ENCODE measurements around the gene CADPS2. TPM values are rescaled to one million over a fixed set of nuclear protein-coding genes. Genes with fewer than 3 reads are reported as not detected.

Gene CADPS2
- total and polyA plus RNA-seq, 2 of the 4 experiments (the other 2 are of a cell fraction): 0.10 to 0.54 TPM

GRCh38 chr7:122553761-122554160, 332.5 kb downstream of the CADPS2 start:
- CTCF ChIA-PET: no interaction called here

More at GRCh38 chr7:122553761-122554160, 332.5 kb downstream of the CADPS2 start:
- TF ChIP-seq RCOR1 (IDR thresholded peaks at IDR 0.05; ENCODE audit: insufficient replicate concordance, low read length) (no peak), POLR2A (IDR thresholded peaks at IDR 0.05; ENCODE audit: low read depth, low read length) (no peak), CHD1 (IDR thresholded peaks at IDR 0.05; ENCODE audit: low read depth, low read length) (no peak), SMC3 (IDR thresholded peaks at IDR 0.05; ENCODE audit: low read depth, low read length) (no peak), RFX5 (IDR thresholded peaks at IDR 0.05; ENCODE audit: low read depth, low read length) (no peak), FOS (IDR thresholded peaks at IDR 0.05; ENCODE audit: low read depth, low read length) (no peak), MAZ (IDR thresholded peaks at IDR 0.05; ENCODE audit: borderline replicate concordance, low read depth, low read length) (no peak), NFE2L2 (IDR thresholded peaks at IDR 0.05; ENCODE audit: low read depth, low read length) (no peak), CEBPB (IDR thresholded peaks at IDR 0.05; ENCODE audit: low read depth, low read length) (no peak), MAFK (IDR thresholded peaks at IDR 0.05; ENCODE audit: low read depth, low read length) (no peak), MXI1 (IDR thresholded peaks at IDR 0.05; ENCODE audit: borderline replicate concordance, low read depth, low read length) (no peak), USF2 (IDR thresholded peaks at IDR 0.05; ENCODE audit: low read depth, low read length) (no peak), BHLHE40 (IDR thresholded peaks at IDR 0.05; ENCODE audit: low read depth, low read length) (no peak), CTCF (conservative IDR thresholded peaks at IDR 0.05; ENCODE audit: low read depth, low read length) (no peak)
- TF ChIP-seq, protein P1, sequence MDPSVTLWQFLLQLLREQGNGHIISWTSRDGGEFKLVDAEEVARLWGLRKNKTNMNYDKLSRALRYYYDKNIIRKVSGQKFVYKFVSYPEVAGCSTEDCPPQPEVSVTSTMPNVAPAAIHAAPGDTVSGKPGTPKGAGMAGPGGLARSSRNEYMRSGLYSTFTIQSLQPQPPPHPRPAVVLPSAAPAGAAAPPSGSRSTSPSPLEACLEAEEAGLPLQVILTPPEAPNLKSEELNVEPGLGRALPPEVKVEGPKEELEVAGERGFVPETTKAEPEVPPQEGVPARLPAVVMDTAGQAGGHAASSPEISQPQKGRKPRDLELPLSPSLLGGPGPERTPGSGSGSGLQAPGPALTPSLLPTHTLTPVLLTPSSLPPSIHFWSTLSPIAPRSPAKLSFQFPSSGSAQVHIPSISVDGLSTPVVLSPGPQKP (IDR thresholded peaks at IDR 0.05; ENCODE audit: borderline replicate concordance, low read depth, low read length): no peak
- H3K4ac ChIP-seq (ENCODE audit: low read depth, low read length): no peak overlapping the region
- no peak overlapping the region for H3K9ac ChIP-seq (ENCODE audit: low read depth, low read length)
- no peak overlapping the region for H3K23ac ChIP-seq (ENCODE audit: low read depth, low read length)
- no peak overlapping the region for H4K5ac ChIP-seq (ENCODE audit: low read depth, low read length)
- POLR2A ChIA-PET (ENCODE audit: unreplicated experiment): no interaction called here
- no peak for ATAC-seq (ENCODE audit: low read depth)
- no peak overlapping the region for H2AFZ ChIP-seq (replicated peaks; ENCODE audit: low read length, poor library complexity)
- no CpG with 5 or more reads among the region's 1 CpG for WGBS, 2 experiments (ENCODE audit: extremely low coverage in 2 of 2, insufficient read length in 1 of 2)
- no peak overlapping the region for H2AK9ac ChIP-seq (replicated peaks; ENCODE audit: low read depth, low read length, poor library complexity)
- H3K9me1 ChIP-seq (ENCODE audit: insufficient read depth, low read length): no peaks in the 10 kb centered on the region
- no peak overlapping the region for H3K56ac ChIP-seq (ENCODE audit: extremely low read depth, insufficient read depth, low read length)
- intact Hi-C loops (cut with micrococcal nuclease) (no loop called here), in situ Hi-C loops (cut with MboI; ENCODE audit: low sequenced_read_pairs) (no loop called here), dilution Hi-C loops (cut with HindIII; ENCODE audit: low sequenced_read_pairs, unreplicated experiment) (no loop called here)
- H3K27me3 ChIP-seq (ENCODE audit: control insufficient read depth, insufficient read depth, low read length): no peaks in the 10 kb centered on the region
- H2AK5ac ChIP-seq (ENCODE audit: low read depth, low read length): no peak overlapping the region
- H2BK15ac ChIP-seq (ENCODE audit: low read depth, low read length): no peak overlapping the region
- DNase-seq: no peak
- no TSS peak for BruUV-seq (replicated peaks)
- no peak overlapping the region for H4K91ac ChIP-seq (ENCODE audit: insufficient read depth, low read depth, low read length)
- H3K14ac ChIP-seq (replicated peaks; ENCODE audit: low read depth, low read length): no peak overlapping the region
- no peak overlapping the region for H4K8ac ChIP-seq (ENCODE audit: low read depth in 2 of 2, low read length in 2 of 2)
- no peak overlapping the region for H3K4me3 ChIP-seq (ENCODE audit: insufficient read depth, low read depth, low read length)
- H3K79me1 ChIP-seq (ENCODE audit: low read depth in 1 of 2, low read length in 2 of 2): no peaks in the 10 kb centered on the region
- no peaks in the 10 kb centered on the region for H3K9me3 ChIP-seq (ENCODE audit: control insufficient read depth, insufficient read depth, low read length)
- no peak overlapping the region for H3K27ac ChIP-seq (ENCODE audit: insufficient read depth, low read length)
- H2BK5ac ChIP-seq (ENCODE audit: low read depth, low read length, poor library complexity, severe bottlenecking): no peak overlapping the region
- H2BK120ac ChIP-seq (ENCODE audit: low read depth, low read length): no peak overlapping the region
- H3K18ac ChIP-seq (ENCODE audit: low read depth, low read length): no peak overlapping the region
- H3K4me2 ChIP-seq (ENCODE audit: low read depth, low read length): no peak overlapping the region
- H2BK20ac ChIP-seq (ENCODE audit: low read depth, low read length): no peak overlapping the region
- no peaks in the 10 kb centered on the region for H4K20me1 ChIP-seq (ENCODE audit: insufficient read depth, low read length)
- H3K36me3 ChIP-seq (ENCODE audit: control insufficient read depth, insufficient read depth, low read length): no peaks in the 10 kb centered on the region
- H3K4me1 ChIP-seq (ENCODE audit: control insufficient read depth, insufficient read depth, low read length): no peaks in the 10 kb centered on the region
